HG03108 (cell line): Measurements from ENCODE around the gene PGGHG.
"Not testable (repeated sequence)": the region's sequence is repeated elsewhere in the genome, so short reads cannot be mapped to it uniquely, and the experiment has no call there.

Source experiments
- ATAC-seq: cut with Tn5 transposase; IDR thresholded peaks from one replicate; pipeline ENCODE4 v1.9.1; 2021; ENCODE audit warnings: moderate library complexity; ENCODE audit not compliant: unreplicated experiment

PGGHG gene

DNA sequence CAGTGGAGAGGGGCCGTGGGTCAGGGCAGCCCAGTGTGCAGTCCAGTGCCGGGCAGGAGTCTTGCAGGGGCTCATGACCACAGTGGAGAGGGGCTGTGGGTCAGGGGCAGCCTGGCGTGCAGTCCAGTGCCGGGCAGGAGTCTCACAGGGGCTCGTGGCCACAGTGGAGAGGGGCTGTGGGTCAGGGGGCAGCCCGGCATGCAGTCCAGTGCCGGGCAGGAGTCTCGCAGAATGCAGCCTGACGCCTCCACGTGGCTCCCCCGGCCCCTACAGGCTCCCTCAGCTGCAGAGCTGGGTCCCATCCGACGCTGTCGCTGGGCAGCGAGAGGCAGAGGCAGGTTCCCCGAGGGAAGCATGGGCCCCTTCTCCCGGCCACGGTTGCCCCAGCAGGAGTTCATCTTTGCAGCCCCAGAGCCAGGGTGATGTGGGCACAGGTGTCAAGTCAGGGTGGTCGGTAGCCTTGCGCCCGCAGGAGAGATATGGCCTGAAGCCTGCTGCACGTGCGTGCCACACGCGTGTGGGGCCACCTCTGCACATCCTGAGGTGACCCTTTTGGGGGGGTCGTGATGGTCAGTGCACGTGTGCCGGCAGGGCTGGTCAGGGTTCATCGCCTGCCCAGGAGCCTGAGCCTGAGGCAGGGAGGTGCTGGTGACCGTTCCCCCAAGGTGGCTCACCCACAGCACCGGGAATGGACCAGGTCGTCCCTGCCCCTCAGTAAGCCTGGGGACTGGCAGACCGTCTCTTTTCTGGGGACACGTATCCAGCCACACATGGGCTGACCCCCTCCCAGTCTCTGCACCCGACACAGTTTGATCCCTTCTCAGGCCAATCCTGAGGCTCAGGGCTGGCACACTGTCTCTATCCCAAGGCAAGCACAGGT is 7.5 kb downstream of the PGGHG start:
- ATAC-seq, result no peak

DNA sequence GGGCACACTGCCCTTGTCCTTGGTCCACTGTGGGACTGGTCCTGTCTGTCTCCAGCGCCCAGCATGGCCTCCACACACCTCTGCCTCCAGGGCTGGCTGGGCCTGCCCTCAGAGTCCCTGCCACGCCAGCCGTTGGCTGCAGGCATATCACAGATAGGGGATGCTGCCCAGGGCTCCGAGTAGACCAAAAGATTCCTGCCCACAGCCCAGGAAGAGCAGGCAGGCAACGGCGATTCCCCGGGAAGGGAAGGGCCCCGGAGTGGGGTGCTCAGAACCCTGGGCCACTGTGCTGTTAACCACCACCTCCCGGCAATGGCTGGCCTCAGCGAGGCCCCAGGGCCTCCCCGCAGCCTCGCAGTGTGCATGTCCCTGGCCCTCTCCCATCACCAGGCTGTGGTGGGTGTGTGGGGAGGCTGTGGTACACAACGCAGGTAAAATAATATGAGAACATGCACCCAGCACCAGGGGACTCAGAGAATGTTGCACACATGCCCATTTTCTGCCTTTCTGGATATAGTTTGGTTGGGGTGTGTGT is 8.2 kb downstream of the PGGHG start:
- no peak for ATAC-seq

- ATAC-seq, result no peak
Measured at GRCh38 chr11:297586-298405, 8.9 kb downstream of the PGGHG start.

- ATAC-seq, result no peak
Measured at GRCh38 chr11:298406-299065, 9.6 kb downstream of the PGGHG start.

DNA sequence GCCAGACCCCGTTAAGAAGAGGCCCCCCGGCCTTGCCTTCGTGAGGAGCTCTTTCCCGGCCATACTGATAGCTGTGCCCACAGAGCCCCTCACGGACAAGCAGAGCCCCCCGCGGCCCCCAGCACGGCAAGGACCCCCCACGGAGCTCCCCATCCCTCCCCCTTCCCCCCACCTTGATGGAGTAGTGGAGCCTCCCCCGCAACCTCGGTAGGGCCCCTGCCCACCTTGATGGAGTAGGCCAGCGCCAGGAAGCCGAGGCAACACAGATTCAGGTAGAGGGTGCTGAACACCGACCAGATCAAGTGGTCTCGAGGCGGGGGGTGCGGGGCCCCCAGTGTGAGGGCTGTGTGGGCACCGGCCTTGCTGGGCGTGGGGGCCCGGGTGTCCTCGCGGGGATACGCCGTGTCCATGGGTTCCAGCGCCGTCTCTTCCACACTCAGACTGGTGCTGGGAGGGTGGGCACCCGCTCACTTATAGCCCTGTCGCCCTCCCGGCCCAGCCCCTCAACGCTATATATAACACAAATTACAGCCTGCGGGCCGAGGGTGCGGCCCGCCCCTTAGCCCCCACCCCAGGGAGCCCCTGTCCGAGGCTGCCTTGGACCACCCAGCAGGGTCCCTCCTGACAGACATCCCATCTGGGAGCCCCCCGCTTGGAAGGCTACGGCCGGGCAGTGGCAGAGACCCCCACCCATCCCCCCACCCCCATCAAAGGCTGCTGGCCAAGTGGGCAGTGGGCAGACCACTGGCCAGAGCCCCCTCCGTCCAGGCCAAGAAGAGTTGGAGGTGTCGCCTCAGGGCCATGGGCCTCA is 10.4 kb downstream of the PGGHG start, which contains the start of gene IFITM5:
Gene IFITM5 (minus strand): TSS at position 446 of the 811 bp plus-strand sequence. CDS start 36 bp downstream, at position 410.
- ATAC-seq, result no peak

DNA sequence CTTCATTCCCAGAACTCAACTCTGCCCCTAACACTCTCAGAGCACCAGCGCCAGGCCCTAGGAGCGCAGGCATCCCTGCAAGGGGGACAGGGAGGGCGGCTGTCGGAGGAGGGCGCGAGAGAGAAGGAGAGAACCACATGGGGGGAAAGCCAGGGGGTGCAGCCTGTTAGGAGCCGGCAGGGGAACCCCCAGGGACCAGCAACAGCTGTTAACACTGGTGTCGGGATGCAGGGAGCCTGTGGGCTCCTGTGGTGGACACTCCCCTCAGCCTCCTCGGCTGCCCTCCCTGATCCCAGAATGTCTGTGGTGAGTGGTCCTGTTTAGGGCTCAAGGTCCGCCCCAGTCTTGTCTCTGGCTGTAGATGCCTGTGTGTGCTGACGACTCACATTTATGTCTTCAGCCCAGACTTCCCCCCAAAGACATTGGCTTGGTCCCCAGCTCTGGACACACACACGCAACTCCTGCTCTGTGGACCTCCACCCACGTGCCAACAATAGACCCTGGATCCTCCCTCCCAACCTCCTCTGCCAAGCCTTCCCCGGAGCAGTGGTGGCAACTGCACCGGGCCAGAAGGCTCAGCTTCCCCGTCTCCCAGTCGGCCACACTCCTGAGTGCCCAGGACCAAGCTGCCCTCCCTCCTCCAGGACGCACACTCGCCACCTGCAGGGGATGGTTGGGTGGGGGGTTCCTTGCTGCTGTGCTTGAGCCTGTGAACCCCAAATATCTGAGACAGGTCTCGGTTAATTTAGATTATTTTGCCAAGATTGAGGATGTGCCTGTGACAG is 11.2 kb downstream of the PGGHG start:
- no peak for ATAC-seq

DNA sequence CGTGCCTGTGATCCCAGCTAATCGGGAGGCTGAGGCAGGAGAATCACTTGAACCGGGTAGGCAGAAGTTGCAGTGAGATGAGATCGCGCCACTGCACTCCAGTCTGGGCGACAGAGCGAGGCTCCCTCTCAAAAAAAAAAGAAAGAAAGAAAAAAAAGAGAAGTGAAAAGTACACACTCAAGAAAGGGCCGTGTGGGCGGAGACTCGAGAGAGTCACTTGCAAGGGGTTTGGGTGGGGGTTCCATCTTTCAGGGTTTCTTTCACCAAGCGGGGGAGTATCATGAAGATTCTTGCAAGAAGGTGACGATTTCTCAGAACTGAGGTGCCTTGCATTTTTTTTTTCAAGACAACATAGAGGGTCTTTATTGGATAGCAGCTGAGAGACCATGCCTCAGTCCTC is 14.4 kb downstream of the PGGHG start:
- no peak for ATAC-seq

- ATAC-seq, result no peak
Measured at GRCh38 chr11:304061-304506, 15.2 kb downstream of the PGGHG start.

GRCh38 chr11:304915-305843 is 16.3 kb downstream of the PGGHG start:
- no peak for ATAC-seq

- no peak for ATAC-seq
Measured at GRCh38 chr11:305844-306211, 16.9 kb downstream of the PGGHG start.

DNA sequence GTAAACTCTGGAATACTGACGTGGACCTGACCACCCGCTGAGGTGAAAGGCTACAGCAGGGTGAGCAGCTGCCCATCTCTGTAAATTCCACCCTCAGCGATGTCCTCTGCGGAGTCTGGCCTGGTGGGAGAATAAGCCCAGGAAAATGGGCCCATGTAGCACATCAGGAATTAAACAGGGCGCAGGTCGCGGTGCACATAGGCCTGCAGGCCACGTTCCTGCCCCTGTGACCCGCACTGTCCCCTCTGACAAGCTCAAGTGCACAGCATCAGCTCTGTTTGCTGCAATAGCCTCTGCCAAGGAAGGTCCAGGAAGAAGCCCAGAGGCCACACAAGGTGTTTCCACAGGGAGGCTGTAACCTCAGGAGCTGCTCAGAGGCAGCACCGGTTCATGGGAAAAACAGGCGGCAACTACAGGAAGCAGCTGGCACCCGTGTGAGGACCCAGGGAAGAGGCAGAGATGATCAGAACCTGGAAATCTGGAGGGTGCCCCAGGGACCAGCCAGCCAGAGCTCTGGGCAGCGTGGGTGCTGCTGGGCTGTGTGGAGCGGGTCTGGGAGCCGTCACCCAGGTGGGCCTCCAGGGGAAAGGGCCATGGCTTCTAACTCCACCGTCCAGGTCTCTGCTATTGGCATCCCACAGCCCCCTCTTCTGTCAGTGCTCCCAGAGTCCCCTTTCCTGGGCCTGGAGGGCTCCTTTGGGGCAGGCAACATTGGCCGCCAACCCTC is 17.9 kb downstream of the PGGHG start:
- no peak for ATAC-seq

DNA sequence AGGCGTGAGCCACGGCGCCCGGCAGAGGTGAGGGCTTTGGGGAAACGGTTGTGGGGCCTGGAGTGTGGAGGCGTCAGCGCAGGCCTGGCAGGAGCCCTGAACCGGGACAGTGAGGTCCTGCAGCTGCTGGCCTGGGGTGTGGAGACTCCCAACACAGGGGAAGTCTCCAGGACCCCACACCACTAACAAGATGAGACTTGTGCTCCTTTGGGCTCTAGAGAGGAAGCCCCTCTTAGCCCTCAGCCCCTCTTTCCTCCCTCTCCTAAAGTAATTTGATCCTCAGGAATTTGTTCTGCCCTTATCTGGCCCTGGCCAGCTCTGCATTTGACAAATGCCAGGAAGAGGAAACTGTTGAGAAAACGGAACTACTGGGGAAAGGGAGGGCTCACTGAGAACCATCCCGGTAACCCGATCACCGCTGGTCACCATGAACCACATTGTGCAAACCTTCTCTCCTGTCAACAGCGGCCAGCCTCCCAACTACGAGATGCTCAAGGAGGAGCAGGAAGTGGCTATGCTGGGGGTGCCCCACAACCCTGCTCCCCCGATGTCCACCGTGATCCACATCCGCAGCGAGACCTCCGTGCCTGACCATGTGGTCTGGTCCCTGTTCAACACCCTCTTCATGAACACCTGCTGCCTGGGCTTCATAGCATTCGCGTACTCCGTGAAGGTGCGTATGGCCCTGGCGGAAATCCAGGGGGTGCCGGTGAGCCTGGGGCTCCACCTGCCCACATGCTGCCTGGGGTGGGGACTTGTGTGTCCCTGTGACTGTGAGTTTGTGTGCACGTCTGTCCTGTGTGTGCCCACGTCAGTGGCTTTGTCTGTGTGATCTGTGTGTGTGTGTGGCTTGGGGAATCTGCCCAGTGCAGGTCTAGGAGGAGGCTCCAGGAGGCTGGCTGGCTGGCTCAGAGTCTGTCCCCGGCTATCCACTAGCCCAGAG is 19.1 kb downstream of the PGGHG start, which contains the start of gene IFITM2:
Gene IFITM2 (plus strand): TSS at position 51 of the 943 bp plus-strand sequence. CDS start 377 bp downstream, at position 428.
- peak; percentile 27 for ATAC-seq

- not testable (repeated sequence) for ATAC-seq
Measured at GRCh38 chr11:308740-309665, 20.1 kb downstream of the PGGHG start.

- ATAC-seq, result not testable (repeated sequence)
Measured at GRCh38 chr11:309979-310572, 21.1 kb downstream of the PGGHG start.
